ENCODE data around the gene PDXP.
A peak's percentile ranks its signal among the peaks of the same experiment; 100 is the strongest.
"Not testable (repeated sequence)": the region's sequence is repeated elsewhere in the genome, so short reads cannot be mapped to it uniquely, and the experiment has no call there.

Gene PDXP

GRCh38 chr22:37643225-37643847, 15.2 kb upstream of the PDXP start:
- DNase-seq = peak; percentile 64

GRCh38 chr22:37647317-37647716, 11.2 kb upstream of the PDXP start:
- DNase-seq = no peak

GRCh38 chr22:37647928-37648327, 10.6 kb upstream of the PDXP start:
- no peak for DNase-seq

GRCh38 chr22:37650463-37651136, 7.9 kb upstream of the PDXP start:
- DNase-seq = no peak

GRCh38 chr22:37654563-37655251, 3.8 kb upstream of the PDXP start:
- DNase-seq = no peak

- DNase-seq = no peak
These were observed 3.3 kb upstream of the PDXP start for GRCh38 chr22:37655252-37655563.

GRCh38 chr22:37656583-37656982, 1.9 kb upstream of the PDXP start:
- DNase-seq = not testable (repeated sequence)

GRCh38 chr22:37657590-37658132, 862 bp upstream of the PDXP start:
- DNase-seq = no peak

GRCh38 chr22:37659066-37659896, 758 bp downstream of the PDXP start:
- peak; percentile 54 for DNase-seq

GRCh38 chr22:37659897-37660708, 1.6 kb downstream of the PDXP start:
- no peak for DNase-seq

- no peak for DNase-seq
These were observed 2.2 kb downstream of the PDXP start for GRCh38 chr22:37660709-37661045.

- DNase-seq = peak; percentile 61
These were observed 2.8 kb downstream of the PDXP start for GRCh38 chr22:37661160-37661924.

- no peak for DNase-seq
These were observed 3.5 kb downstream of the PDXP start for GRCh38 chr22:37662039-37662438.

- DNase-seq = no peak
These were observed 5.1 kb downstream of the PDXP start for GRCh38 chr22:37663521-37664140.

- no peak for DNase-seq
These were observed 6.0 kb downstream of the PDXP start for GRCh38 chr22:37664249-37665101.

- DNase-seq = no peak
These were observed 7.0 kb downstream of the PDXP start for GRCh38 chr22:37665487-37665886.

GRCh38 chr22:37669586-37669985, 11.1 kb downstream of the PDXP start:
- no peak for DNase-seq

- DNase-seq = no peak
These were observed 13.8 kb downstream of the PDXP start for GRCh38 chr22:37672206-37672919.

GRCh38 chr22:37672920-37673455, 14.5 kb downstream of the PDXP start:
- no peak for DNase-seq

Data from right kidney (tissue), 1 donor.